ENCODE measurements around the gene MANSC4. TPM values are rescaled to one million over a fixed set of nuclear protein-coding genes. Genes with fewer than 3 reads are reported as not detected.

The MANSC4 gene
- total RNA-seq, 2 donors from 2014 or later: not detected

DNA sequence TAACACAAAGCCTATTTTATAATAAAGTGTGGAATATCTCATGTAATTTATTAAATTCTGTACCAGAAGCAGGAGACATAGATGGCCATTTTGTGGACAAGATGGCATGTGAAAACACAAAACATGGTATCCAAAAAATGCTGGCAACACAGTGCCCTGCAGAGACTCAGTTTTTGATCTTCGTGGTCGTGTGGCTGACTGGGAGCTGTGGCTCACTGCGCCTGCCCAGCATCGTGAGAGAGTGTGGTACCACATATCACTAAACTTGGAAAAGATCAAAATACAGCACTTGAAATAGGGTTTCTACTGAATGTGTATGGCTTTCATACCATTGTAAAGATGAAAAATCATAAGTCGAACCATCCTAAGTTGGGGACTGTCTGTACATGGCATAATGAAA lies 43.0 kb upstream of the MANSC4 start:
- DNase-seq: no peak
- Histone ChIP-seq H3K4me3 (no peak overlapping the region), H3K27ac (no peak overlapping the region), H3K36me3 (replicated peaks in 1 of 2; ENCODE audit: insufficient read depth in 1 of 2, low read depth in 2 of 2) (no peaks in the 10 kb centered on the region), H3K4me1 (peaks cover 26% of the 10 kb centered on the region), H3K9me3 (no peaks in the 10 kb centered on the region), H3K27me3 (no peaks in the 10 kb centered on the region)
- no peak for ATAC-seq
- no peak for TF ChIP-seq POLR2A (IDR thresholded peaks at IDR 0.05)
- TF ChIP-seq CTCF (IDR thresholded peaks at IDR 0.05): no peak
- intact Hi-C loops (cut with DNase I): loop anchor here (10.0 kb wide), 1 partner anchor 88 kb away; no protein-coding TSS in a partner anchor
- WGBS, 2 donors: 89 to 92% methylated on average over 5 of the region's 5 CpGs

GRCh38 chr12:27822076-27822712 lies 42.2 kb upstream of the MANSC4 start:
- Histone ChIP-seq H3K27me3 (no peaks in the 10 kb centered on the region), H3K4me1 (peaks cover 33% of the 10 kb centered on the region), H3K27ac (no peak overlapping the region), H3K4me3 (no peak overlapping the region), H3K36me3 (replicated peaks in 1 of 2; ENCODE audit: insufficient read depth in 1 of 2, low read depth in 2 of 2) (no peaks in the 10 kb centered on the region), H3K9me3 (no peaks in the 10 kb centered on the region)
- DNase-seq: no peak
- 71 to 74% methylated on average over 9 of the region's 9 CpGs for WGBS, 2 donors
- intact Hi-C loops (cut with DNase I): loop anchor here (10.0 kb wide), 1 partner anchor 87 kb away; no protein-coding TSS in a partner anchor
- TF ChIP-seq POLR2A (IDR thresholded peaks at IDR 0.05): no peak
- no peak for TF ChIP-seq CTCF (IDR thresholded peaks at IDR 0.05)
- no peak for ATAC-seq

DNA sequence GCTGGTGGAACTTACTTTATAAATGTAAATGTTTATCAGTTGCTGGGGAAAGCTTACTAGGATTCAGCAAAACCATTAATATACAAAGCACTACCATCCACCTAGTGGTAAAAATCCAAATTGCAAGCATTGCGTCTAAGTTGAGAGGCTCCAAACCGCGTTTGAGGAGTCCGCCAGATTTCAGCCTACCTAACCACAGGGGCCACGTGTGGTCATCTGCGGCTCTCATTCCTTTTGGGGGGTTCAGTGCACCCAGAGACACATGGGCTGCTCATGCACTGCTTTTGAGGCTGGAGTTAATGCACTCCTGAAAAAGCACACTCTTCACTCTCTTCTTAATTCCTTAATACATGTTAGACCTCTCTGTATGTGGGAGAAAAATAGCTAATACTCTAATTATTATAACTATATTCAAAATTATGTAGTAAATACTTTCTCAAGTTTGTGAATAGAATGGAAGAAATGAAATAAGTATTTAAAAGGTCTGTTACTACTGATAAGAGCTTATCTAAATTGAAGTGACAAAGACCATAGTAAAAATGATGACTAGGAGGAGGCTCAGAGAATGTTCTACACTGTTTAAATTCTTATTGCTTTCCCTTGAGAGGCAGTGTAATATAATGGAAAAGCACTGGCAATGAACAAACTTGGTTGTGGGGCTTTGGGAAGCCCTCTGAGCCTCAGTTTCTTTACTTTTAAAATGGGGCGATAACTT lies 41.4 kb upstream of the MANSC4 start:
- Histone ChIP-seq H3K27ac (no peak overlapping the region), H3K9me3 (no peaks in the 10 kb centered on the region), H3K27me3 (no peaks in the 10 kb centered on the region), H3K36me3 (replicated peaks in 1 of 2; ENCODE audit: insufficient read depth in 1 of 2, low read depth in 2 of 2) (no peaks in the 10 kb centered on the region), H3K4me1 (peaks cover 33% of the 10 kb centered on the region), H3K4me3 (no peak overlapping the region)
- 14 to 15% methylated on average over 7 of the region's 7 CpGs for WGBS, 2 donors
- ATAC-seq: peak; percentile 84
- intact Hi-C loops (cut with DNase I): loop anchor here (10.0 kb wide), 1 partner anchor 87 kb away; no protein-coding TSS in a partner anchor
- no peak for TF ChIP-seq POLR2A (IDR thresholded peaks at IDR 0.05)
- peak; percentile 56 to 81 (median 80) for TF ChIP-seq CTCF (IDR thresholded peaks at IDR 0.05)
- DNase-seq: peak; percentile 44 to 67 (median 56)

- DNase-seq (no peak), ATAC-seq (no peak)
- 67 to 76% methylated on average over 5 of the region's 5 CpGs for WGBS, 2 donors
- Histone ChIP-seq H3K27ac (peak overlapping the region in 2 of 4 donors; percentile 9 to 38), H3K36me3 (replicated peaks in 1 of 2; ENCODE audit: insufficient read depth in 1 of 2, low read depth in 2 of 2) (no peaks in the 10 kb centered on the region), H3K4me3 (no peak overlapping the region), H3K27me3 (no peaks in the 10 kb centered on the region), H3K9me3 (no peaks in the 10 kb centered on the region), H3K4me1 (peaks cover 33% of the 10 kb centered on the region)
- intact Hi-C loops (cut with DNase I): loop anchor here (10.0 kb wide), 1 partner anchor 86 kb away; no protein-coding TSS in a partner anchor
- TF ChIP-seq CTCF (IDR thresholded peaks at IDR 0.05): no peak
- no peak for TF ChIP-seq POLR2A (IDR thresholded peaks at IDR 0.05)
Measured at GRCh38 chr12:27820564-27820963, 40.5 kb upstream of the MANSC4 start.

Measured in body of pancreas (tissue), 4 donors.